WTC11 (cell line): ENCODE data around the gene DESI2. TPM values are rescaled to one million over a fixed set of nuclear protein-coding genes. Genes with fewer than 3 reads are reported as not detected.
"Not testable (repeated sequence)": the region's sequence is repeated elsewhere in the genome, so short reads cannot be mapped to it uniquely, and the experiment has no call there.

Experiments
- ATAC-seq: fragments of 200-7000 bp; cut with Tn5 transposase; 2 replicates; pipeline ENCODE4 v1.10.0; 2021; ENCODE audit warnings: mild to moderate bottlenecking, moderate library complexity
- CTCF ChIA-PET: fragments of 300-600 bp; sonication (Branson Sonifier 250); formaldehyde crosslinking; loops from one replicate; lab custom pipeline; 2021; ENCODE audit warnings: antibody characterized with exemption; lab: Charles Lee
- POLR2A ChIA-PET: fragments of 350-600 bp; sonication (Branson Sonifier 250); formaldehyde crosslinking; loops from one replicate; lab custom pipeline; 2021; ENCODE audit warnings: antibody characterized with exemption; lab: Charles Lee
- DNase-seq: peaks from one replicate; pipeline ENCODE4 v3.0.0; 2021; ENCODE audit warnings: low spot score
- H3K27ac Mint-ChIP-seq: 2 replicates; pipeline ENCODE4 v1.8.0; 2021; ENCODE audit warnings: mixed read lengths
- H3K27me3 Mint-ChIP-seq: 2 replicates; pipeline ENCODE4 v1.8.0; 2021; ENCODE audit warnings: low read depth, mild to moderate bottlenecking, moderate library complexity, mixed read lengths
- H3K36me3 Mint-ChIP-seq: 2 replicates; pipeline ENCODE4 v1.8.0; 2021; ENCODE audit warnings: mixed read lengths
- H3K4me1 Mint-ChIP-seq: 2 replicates; pipeline ENCODE4 v1.8.0; 2022; ENCODE audit warnings: mixed read lengths
- H3K4me3 Mint-ChIP-seq: 2 replicates; pipeline ENCODE4 v1.8.0; 2021; ENCODE audit warnings: mild to moderate bottlenecking, moderate library complexity, mixed read lengths
- H3K9me3 Mint-ChIP-seq: 2 replicates; pipeline ENCODE4 v1.8.0; 2021; ENCODE audit warnings: mixed read lengths
- CBFB ChIP-seq: sonication (generic); formaldehyde crosslinking; IDR thresholded peaks from 2 replicates; pipeline ENCODE4 v1.8.1; 2022; ENCODE audit warnings: mild to moderate bottlenecking, low read depth, missing genetic modification reagents
- CREB1 ChIP-seq: sonication (generic); formaldehyde crosslinking; IDR thresholded peaks from 2 replicates; pipeline ENCODE4 v1.8.0; 2023; ENCODE audit warnings: mild to moderate bottlenecking, missing genetic modification reagents
- CTCF ChIP-seq: fragments of 200-600 bp; IDR thresholded peaks from 2 replicates; pipeline ENCODE4 v1.8.0; 2022; ENCODE audit warnings: antibody characterized with exemption
- E2F1 ChIP-seq: sonication (generic); formaldehyde crosslinking; IDR thresholded peaks from 2 replicates; pipeline ENCODE4 v1.8.0; 2022; ENCODE audit warnings: mild to moderate bottlenecking, missing genetic modification reagents
- ETV6 ChIP-seq: sonication (generic); formaldehyde crosslinking; IDR thresholded peaks from 2 replicates; pipeline ENCODE4 v1.8.1; 2022; ENCODE audit warnings: mild to moderate bottlenecking, missing genetic modification reagents
- FOXK1 ChIP-seq: sonication (generic); formaldehyde crosslinking; IDR thresholded peaks from 2 replicates; pipeline ENCODE4 v1.8.0; 2022; ENCODE audit warnings: mild to moderate bottlenecking, moderate library complexity, missing genetic modification reagents
- FOXP4 ChIP-seq: sonication (generic); formaldehyde crosslinking; IDR thresholded peaks from 2 replicates; pipeline ENCODE4 v1.8.0; 2022; ENCODE audit warnings: mild to moderate bottlenecking, missing genetic modification reagents
- HMGA2 ChIP-seq: fragments of 250-450 bp; sonication (Bioruptor Pico); IDR thresholded peaks from 2 replicates; pipeline ENCODE4 v1.4.0; 2021; ENCODE audit warnings: mild to moderate bottlenecking, moderate library complexity
- HMGXB4 ChIP-seq: sonication (generic); formaldehyde crosslinking; IDR thresholded peaks from 2 replicates; pipeline ENCODE4 v1.8.1; 2023; ENCODE audit warnings: mild to moderate bottlenecking, moderate library complexity, missing genetic modification reagents
- JAZF1 ChIP-seq: fragments of 250-450 bp; sonication (Bioruptor Pico); IDR thresholded peaks from 2 replicates; pipeline ENCODE4 v1.9.0; 2021; ENCODE audit warnings: moderate library complexity, mild to moderate bottlenecking, inconsistent platforms
- MAX ChIP-seq: sonication (generic); formaldehyde crosslinking; IDR thresholded peaks from 2 replicates; pipeline ENCODE4 v1.8.0; 2022; ENCODE audit warnings: mild to moderate bottlenecking, missing genetic modification reagents
- MYBL2 ChIP-seq: sonication (generic); formaldehyde crosslinking; IDR thresholded peaks from 2 replicates; pipeline ENCODE4 v1.8.1; 2023; ENCODE audit warnings: mild to moderate bottlenecking, moderate library complexity, missing genetic modification reagents
- NFATC4 ChIP-seq: fragments of 250-450 bp; sonication (Bioruptor Pico); IDR thresholded peaks from 2 replicates; pipeline ENCODE4 v1.9.0; 2021; ENCODE audit warnings: mild to moderate bottlenecking
- SOX15 ChIP-seq: fragments of 250-450 bp; sonication (Bioruptor Pico); IDR thresholded peaks from 2 replicates; pipeline ENCODE4 v1.9.0; 2021; ENCODE audit warnings: mild to moderate bottlenecking
- TEAD1 ChIP-seq: sonication (generic); formaldehyde crosslinking; IDR thresholded peaks from 2 replicates; pipeline ENCODE4 v1.8.0; 2022; ENCODE audit warnings: mild to moderate bottlenecking, missing genetic modification reagents
- USF2 ChIP-seq: sonication (generic); formaldehyde crosslinking; IDR thresholded peaks from 2 replicates; pipeline ENCODE4 v1.8.1; 2023; ENCODE audit warnings: mild to moderate bottlenecking, missing genetic modification reagents, moderate library complexity
- ZNF138 ChIP-seq: sonication (generic); formaldehyde crosslinking; conservative IDR thresholded peaks from 2 replicates; pipeline ENCODE4 v1.8.1; 2022; ENCODE audit warnings: mild to moderate bottlenecking, moderate library complexity, missing genetic modification reagents
- ZNF317 ChIP-seq: sonication (generic); formaldehyde crosslinking; IDR thresholded peaks from 2 replicates; pipeline ENCODE4 v1.8.1; 2023; ENCODE audit warnings: low read depth, mild to moderate bottlenecking, moderate library complexity, missing genetic modification reagents, borderline replicate concordance
- ZNF416 ChIP-seq: fragments of 250-450 bp; sonication (Bioruptor Pico); IDR thresholded peaks from 2 replicates; pipeline ENCODE4 v1.9.0; 2021; ENCODE audit warnings: mild to moderate bottlenecking, inconsistent platforms
- ZNF425 ChIP-seq: fragments of 250-450 bp; sonication (Bioruptor Pico); conservative IDR thresholded peaks from 2 replicates; pipeline ENCODE4 v1.9.0; 2021; ENCODE audit warnings: mild to moderate bottlenecking
- ZNF671 ChIP-seq: fragments of 250-450 bp; sonication (Bioruptor Pico); IDR thresholded peaks from 2 replicates; pipeline ENCODE4 v1.8.0; 2021; ENCODE audit warnings: mild to moderate bottlenecking
- total RNA-seq: library from RNA; stranded (reverse); gene quantifications from 3 replicates; pipeline ENCODE4 v1.2.3, GENCODE V29; 2021

DESI2 gene
- total RNA-seq, 1 experiment from 2014 or later = 108 TPM

- TF ChIP-seq FOXP4 (CRISPR knock-in tag) = no peak
- no peak for TF ChIP-seq TEAD1 (CRISPR knock-in tag)
- TF ChIP-seq CREB1 (CRISPR knock-in tag) = no peak
- TF ChIP-seq CTCF = no peak
- TF ChIP-seq ZNF138 (CRISPR knock-in tag) = no peak
- TF ChIP-seq, all 79 proteins: peak for 0
Observed at GRCh38 chr1:244660595-244660994, 7.7 kb downstream of the DESI2 start (continued).

- H3K36me3 Mint-ChIP-seq = peaks cover 35% of the 10 kb centered on the region
- H3K27me3 Mint-ChIP-seq, DNase-seq, ATAC-seq, H3K27ac Mint-ChIP-seq, CTCF ChIA-PET, H3K9me3 Mint-ChIP-seq, POLR2A ChIA-PET, H3K4me3 Mint-ChIP-seq: not testable (repeated sequence)
- H3K4me1 Mint-ChIP-seq = peaks cover 34% of the 10 kb centered on the region
Observed at GRCh38 chr1:244661569-244662312, 8.8 kb downstream of the DESI2 start.

- ATAC-seq (no peak), DNase-seq (no peak)
- CTCF ChIA-PET = no interaction called here
- Mint-ChIP-seq H3K9me3 (peaks cover 7% of the 10 kb centered on the region), H3K27me3 (no peaks in the 10 kb centered on the region), H3K27ac (peak overlapping the region; percentile 80; the same call in 1 of the 2 replicates), H3K36me3 (peaks cover 26% of the 10 kb centered on the region), H3K4me3 (no peak overlapping the region), H3K4me1 (peaks cover 34% of the 10 kb centered on the region)
- POLR2A ChIA-PET = no interaction called here
- TF ChIP-seq FOXK1 (no peak), E2F1 (CRISPR knock-in tag) (no peak), SOX15 (CRISPR knock-in tag) (no peak), NFATC4 (CRISPR knock-in tag) (no peak), ZNF317 (CRISPR knock-in tag) (no peak), CBFB (CRISPR knock-in tag) (no peak), ZNF425 (CRISPR knock-in tag) (no peak), MAX (CRISPR knock-in tag) (no peak), ZNF671 (CRISPR knock-in tag) (no peak), ZNF138 (CRISPR knock-in tag) (no peak), HMGA2 (CRISPR knock-in tag) (no peak), ZNF416 (CRISPR knock-in tag) (no peak), JAZF1 (no peak), USF2 (CRISPR knock-in tag) (no peak), ETV6 (no peak), CTCF (no peak), HMGXB4 (CRISPR knock-in tag) (no peak), MYBL2 (CRISPR knock-in tag) (no peak)
Observed at GRCh38 chr1:244662599-244662998, 9.7 kb downstream of the DESI2 start.
